Measurements from ENCODE around the gene ZNF800.

GRCh38 chr7:127347567-127348246, 44.8 kb downstream of the ZNF800 start:
- peak; percentile 22 for TF ChIP-seq POLR2A (IDR thresholded peaks at IDR 0.05; ENCODE audit: low read length)
- no peak for TF ChIP-seq GATA1 (IDR thresholded peaks at IDR 0.05; ENCODE audit: low read depth, low read length)

Data from erythroblast (primary cell).